ENCODE results near the gene PHF12. TPM values are rescaled to one million over a fixed set of nuclear protein-coding genes. Genes with fewer than 3 reads are reported as not detected.

The PHF12 gene
- total RNA-seq, 6 donors from 2014 or later: 38.8 to 103 (median 62.7) TPM

GRCh38 chr17:28862561-28862960 is 88.8 kb downstream of the PHF12 start:
- Histone ChIP-seq H3K4me3 (no peak overlapping the region), H3K27ac (no peak overlapping the region), H3K4me1 (peaks cover 0 to 8% (median 2%) of the 10 kb centered on the region in 4 donors), H3K27me3 (no peaks in the 10 kb centered on the region), H3K36me3 (peaks cover 17 to 41% (median 36%) of the 10 kb centered on the region in 4 donors), H3K9me3 (no peaks in the 10 kb centered on the region)
- DNase-seq: no peak
- no peak for ATAC-seq (ENCODE audit: low FRiP score in 2 of 2)
- TF ChIP-seq, protein P1, sequence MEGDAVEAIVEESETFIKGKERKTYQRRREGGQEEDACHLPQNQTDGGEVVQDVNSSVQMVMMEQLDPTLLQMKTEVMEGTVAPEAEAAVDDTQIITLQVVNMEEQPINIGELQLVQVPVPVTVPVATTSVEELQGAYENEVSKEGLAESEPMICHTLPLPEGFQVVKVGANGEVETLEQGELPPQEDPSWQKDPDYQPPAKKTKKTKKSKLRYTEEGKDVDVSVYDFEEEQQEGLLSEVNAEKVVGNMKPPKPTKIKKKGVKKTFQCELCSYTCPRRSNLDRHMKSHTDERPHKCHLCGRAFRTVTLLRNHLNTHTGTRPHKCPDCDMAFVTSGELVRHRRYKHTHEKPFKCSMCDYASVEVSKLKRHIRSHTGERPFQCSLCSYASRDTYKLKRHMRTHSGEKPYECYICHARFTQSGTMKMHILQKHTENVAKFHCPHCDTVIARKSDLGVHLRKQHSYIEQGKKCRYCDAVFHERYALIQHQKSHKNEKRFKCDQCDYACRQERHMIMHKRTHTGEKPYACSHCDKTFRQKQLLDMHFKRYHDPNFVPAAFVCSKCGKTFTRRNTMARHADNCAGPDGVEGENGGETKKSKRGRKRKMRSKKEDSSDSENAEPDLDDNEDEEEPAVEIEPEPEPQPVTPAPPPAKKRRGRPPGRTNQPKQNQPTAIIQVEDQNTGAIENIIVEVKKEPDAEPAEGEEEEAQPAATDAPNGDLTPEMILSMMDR (IDR thresholded peaks at IDR 0.05): no peak
- no peak for TF ChIP-seq POLR2A (IDR thresholded peaks at IDR 0.05)
- no peak for TF ChIP-seq POLR2AphosphoS5 (IDR thresholded peaks at IDR 0.05)
- TF ChIP-seq EP300 (IDR thresholded peaks at IDR 0.05): no peak
- WGBS, 2 donors: 87 to 95% methylated on average over 3 of the region's 3 CpGs

- H3K4me1 ChIP-seq: peaks cover 0 to 8% (median 2%) of the 10 kb centered on the region in 4 donors
- H3K36me3 ChIP-seq: peaks cover 17 to 50% (median 41%) of the 10 kb centered on the region in 4 donors
- H3K4me3 ChIP-seq: no peak overlapping the region
- no peak for ATAC-seq (ENCODE audit: low FRiP score in 2 of 2)
- H3K27ac ChIP-seq: no peak overlapping the region
- no peaks in the 10 kb centered on the region for H3K27me3 ChIP-seq
- DNase-seq: no peak
- H3K9me3 ChIP-seq: no peaks in the 10 kb centered on the region
- WGBS, 2 donors: 68 to 81% methylated on average over 7 to 8 of the region's 8 CpGs
- TF ChIP-seq, protein P1 (IDR thresholded peaks at IDR 0.05): no peak
- TF ChIP-seq POLR2AphosphoS5 (IDR thresholded peaks at IDR 0.05): no peak
- TF ChIP-seq POLR2A (IDR thresholded peaks at IDR 0.05): no peak
- no peak for TF ChIP-seq EP300 (IDR thresholded peaks at IDR 0.05)
Observed at GRCh38 chr17:28861393-28862203, 89.7 kb downstream of the PHF12 start.

DNA sequence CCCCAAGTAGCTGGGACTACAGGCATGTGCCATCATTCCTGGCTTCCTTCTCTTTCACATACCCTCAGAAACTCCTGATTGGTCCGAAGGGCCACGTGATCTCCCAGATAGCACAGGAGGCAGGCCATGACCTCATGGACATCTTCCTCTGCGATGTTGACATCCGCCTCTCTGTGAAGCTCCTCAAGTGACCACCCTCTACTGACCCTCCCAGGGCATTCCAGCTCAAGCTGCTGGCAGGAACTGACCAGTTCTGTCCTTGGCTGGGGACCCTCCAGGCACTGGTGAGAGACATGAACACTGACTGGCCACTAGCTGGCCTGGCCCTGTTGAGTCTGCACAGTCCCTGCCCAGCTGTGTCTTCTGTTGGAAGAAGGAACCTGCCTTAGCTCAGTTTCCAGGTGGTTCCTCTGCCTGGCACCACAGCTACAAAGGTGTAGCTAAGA is 90.9 kb downstream of the PHF12 start:
- H3K27ac ChIP-seq: no peak overlapping the region
- WGBS, 2 donors: 100% methylated on average over 1 to 4 of the region's 4 CpGs

DNA sequence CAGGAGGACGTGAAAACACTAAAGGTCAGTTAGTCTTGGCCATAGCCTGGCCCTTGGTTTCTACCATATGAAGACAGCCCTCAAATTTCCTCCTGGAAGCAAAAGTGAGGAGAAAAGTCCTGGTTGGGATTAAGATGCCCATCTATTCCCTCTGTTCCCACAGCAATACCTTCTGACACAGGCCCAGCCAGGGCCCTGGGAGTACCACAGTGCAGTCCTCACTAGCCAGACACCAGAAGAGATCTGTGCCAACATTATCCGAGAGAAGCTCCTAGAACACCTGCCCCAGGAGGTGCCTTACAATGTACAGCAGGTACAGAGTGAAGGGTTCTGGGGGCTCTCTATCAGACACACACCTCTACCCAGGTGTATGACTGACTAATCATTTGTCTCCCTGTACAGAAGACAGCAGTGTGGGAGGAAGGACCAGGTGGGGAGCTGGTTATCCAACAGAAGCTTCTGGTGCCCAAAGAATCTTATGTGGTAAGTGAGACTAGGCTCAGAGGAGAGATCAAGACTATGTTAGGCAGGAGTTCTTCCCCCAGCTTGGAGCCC is 92.4 kb downstream of the PHF12 start:
- no peak for DNase-seq
- Histone ChIP-seq H3K9me3 (no peaks in the 10 kb centered on the region), H3K27me3 (no peaks in the 10 kb centered on the region), H3K4me1 (peaks cover 8 to 15% (median 10%) of the 10 kb centered on the region in 4 donors), H3K4me3 (no peak overlapping the region), H3K27ac (no peak overlapping the region), H3K36me3 (peaks cover 17 to 54% (median 41%) of the 10 kb centered on the region in 4 donors)
- TF ChIP-seq EP300 (IDR thresholded peaks at IDR 0.05) (no peak), POLR2AphosphoS5 (IDR thresholded peaks at IDR 0.05) (no peak), POLR2A (IDR thresholded peaks at IDR 0.05) (no peak)
- TF ChIP-seq, protein P1 (IDR thresholded peaks at IDR 0.05): no peak
- no peak for ATAC-seq (ENCODE audit: low FRiP score in 2 of 2)
- 38% methylated on average over 2 of the region's 2 CpGs; no CpG with 5 or more reads in 1 of the 2 donors for WGBS, 2 donors

More for the DNA sequence above, 90.9 kb downstream of the PHF12 start:
- TF ChIP-seq POLR2AphosphoS5 (IDR thresholded peaks at IDR 0.05): no peak
- TF ChIP-seq EP300 (IDR thresholded peaks at IDR 0.05): no peak
- TF ChIP-seq, protein P1 (IDR thresholded peaks at IDR 0.05): no peak
- no peak for DNase-seq
- Histone ChIP-seq H3K36me3 (peaks cover 17 to 54% (median 41%) of the 10 kb centered on the region in 4 donors), H3K4me1 (peaks cover 4 to 10% (median 5%) of the 10 kb centered on the region in 4 donors), H3K9me3 (no peaks in the 10 kb centered on the region), H3K27me3 (no peaks in the 10 kb centered on the region), H3K4me3 (no peak overlapping the region)
- no peak for ATAC-seq (ENCODE audit: low FRiP score in 2 of 2)

All from upper lobe of left lung (tissue), 6 donors.